ENCODE measurements around the gene GDF10. TPM values are rescaled to one million over a fixed set of nuclear protein-coding genes. Genes with fewer than 3 reads are reported as not detected.

GDF10 gene
- total RNA-seq, 1 experiment from 2014 or later, result 0.20 TPM

DNA sequence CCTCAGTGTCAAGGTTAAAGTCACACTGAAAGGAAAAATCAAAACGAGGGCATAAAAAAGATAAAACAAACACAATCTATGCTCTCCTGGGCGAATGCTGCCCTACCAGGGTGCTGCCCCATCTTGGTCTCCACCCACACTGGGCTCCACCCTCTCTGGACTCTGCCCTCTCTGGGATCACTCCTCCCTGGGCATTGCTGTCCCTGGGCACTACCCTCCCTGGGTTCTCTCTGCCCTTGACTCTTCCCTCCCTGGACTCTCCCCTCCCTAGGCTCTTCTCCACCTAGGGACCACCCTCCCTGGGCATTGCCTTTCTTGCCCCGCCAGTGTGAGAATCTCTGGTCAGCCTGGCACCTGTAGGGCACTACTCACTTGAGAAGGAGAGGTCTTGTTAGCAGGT lies 30.8 kb downstream of the GDF10 start:
- no peak overlapping the region for H3K23ac ChIP-seq (ENCODE audit: insufficient read length, low read depth, low read length)
- H3K56ac ChIP-seq (ENCODE audit: insufficient read length, low read depth, low read length), result no peak overlapping the region
- no peak overlapping the region for H3K18ac ChIP-seq (ENCODE audit: insufficient read length, low read depth, low read length)
- H4K20me1 ChIP-seq (ENCODE audit: control insufficient read depth, insufficient read depth, insufficient read length), result no peaks in the 10 kb centered on the region
- no peak overlapping the region for H3K27ac ChIP-seq (ENCODE audit: insufficient read length, low read depth, low read length)
- H3K27me3 ChIP-seq (ENCODE audit: insufficient read depth, low read length), result no peaks in the 10 kb centered on the region
- H3K79me2 ChIP-seq (ENCODE audit: insufficient read depth, low read length), result no peaks in the 10 kb centered on the region
- Mint-ChIP-seq H3K4me1 (no peaks in the 10 kb centered on the region; a peak in 1 of 4 replicates), H3K36me3 (ENCODE audit: insufficient read depth in 1 of 3, low read depth in 3 of 3) (no peaks in the 10 kb centered on the region), H3K9me3 (peaks cover 0 to 2% of the 10 kb centered on the region in 2 experiments; a peak in 2 of 5 replicates), H3K4me3 (no peak overlapping the region), H3K27me3 (ENCODE audit: low read depth) (peaks cover 1% of the 10 kb centered on the region; the same call in 1 of the 2 replicates), H3K27ac (no peak overlapping the region; a peak in 1 of 7 replicates)
- no peak overlapping the region for H3K4me2 ChIP-seq (ENCODE audit: insufficient read depth, insufficient read length, low read length)
- DNase-seq, result no peak
- no peak overlapping the region for H2BK15ac ChIP-seq (ENCODE audit: low read depth, low read length)
- no peak overlapping the region for H4K8ac ChIP-seq (replicated peaks; ENCODE audit: insufficient read length, low read depth, low read length)
- no peaks in the 10 kb centered on the region for H3K9me3 ChIP-seq (ENCODE audit: control insufficient read depth, low read depth, low read length)
- no peak overlapping the region for H2BK5ac ChIP-seq (ENCODE audit: insufficient read length, low read length)
- no peak overlapping the region for H2BK12ac ChIP-seq (ENCODE audit: insufficient read length, low read depth, low read length)
- H3K79me1 ChIP-seq (ENCODE audit: insufficient read depth, low read depth, low read length, poor library complexity, severe bottlenecking), result no peaks in the 10 kb centered on the region
- no peak overlapping the region for H2AFZ ChIP-seq (ENCODE audit: low read length)
- H3K23me2 ChIP-seq (ENCODE audit: insufficient read length, low read depth, low read length, poor library complexity, severe bottlenecking), result no peaks in the 10 kb centered on the region
- H3K4me1 ChIP-seq (ENCODE audit: insufficient read depth, low read length), result no peaks in the 10 kb centered on the region
- no peak overlapping the region for H2AK5ac ChIP-seq (ENCODE audit: insufficient read length, low read length)
- H4K5ac ChIP-seq (ENCODE audit: insufficient read length, low read depth, low read length), result no peak overlapping the region
- TF ChIP-seq, protein P1, sequence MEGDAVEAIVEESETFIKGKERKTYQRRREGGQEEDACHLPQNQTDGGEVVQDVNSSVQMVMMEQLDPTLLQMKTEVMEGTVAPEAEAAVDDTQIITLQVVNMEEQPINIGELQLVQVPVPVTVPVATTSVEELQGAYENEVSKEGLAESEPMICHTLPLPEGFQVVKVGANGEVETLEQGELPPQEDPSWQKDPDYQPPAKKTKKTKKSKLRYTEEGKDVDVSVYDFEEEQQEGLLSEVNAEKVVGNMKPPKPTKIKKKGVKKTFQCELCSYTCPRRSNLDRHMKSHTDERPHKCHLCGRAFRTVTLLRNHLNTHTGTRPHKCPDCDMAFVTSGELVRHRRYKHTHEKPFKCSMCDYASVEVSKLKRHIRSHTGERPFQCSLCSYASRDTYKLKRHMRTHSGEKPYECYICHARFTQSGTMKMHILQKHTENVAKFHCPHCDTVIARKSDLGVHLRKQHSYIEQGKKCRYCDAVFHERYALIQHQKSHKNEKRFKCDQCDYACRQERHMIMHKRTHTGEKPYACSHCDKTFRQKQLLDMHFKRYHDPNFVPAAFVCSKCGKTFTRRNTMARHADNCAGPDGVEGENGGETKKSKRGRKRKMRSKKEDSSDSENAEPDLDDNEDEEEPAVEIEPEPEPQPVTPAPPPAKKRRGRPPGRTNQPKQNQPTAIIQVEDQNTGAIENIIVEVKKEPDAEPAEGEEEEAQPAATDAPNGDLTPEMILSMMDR (conservative IDR thresholded peaks at IDR 0.05), result no peak
- no peak overlapping the region for H3K4ac ChIP-seq (ENCODE audit: low read depth, low read length)
- WGBS (ENCODE audit: extremely low coverage, insufficient read length, low lambda C conversion rate), result no CpG with 5 or more reads among the region's 3 CpGs
- no peak overlapping the region for H2BK20ac ChIP-seq (ENCODE audit: low read depth, low read length, poor library complexity, severe bottlenecking)
- H4K91ac ChIP-seq (ENCODE audit: insufficient read length, low read depth, low read length), result no peak overlapping the region
- no peak overlapping the region for H3K9ac ChIP-seq (ENCODE audit: extremely low read depth, insufficient read length, low read length)
- no peak overlapping the region for H3T11ph ChIP-seq (ENCODE audit: low read length)
- H3K14ac ChIP-seq (ENCODE audit: insufficient read depth, low read length), result no peak overlapping the region
- H2BK120ac ChIP-seq (ENCODE audit: low read depth, low read length, poor library complexity, severe bottlenecking), result no peak overlapping the region
